Peyer's patch (tissue), 4 donors: ENCODE data around the gene ZNF831. TPM values are rescaled to one million over a fixed set of nuclear protein-coding genes. Genes with fewer than 3 reads are reported as not detected.
A peak's percentile ranks its signal among the peaks of the same experiment; 100 is the strongest.

Source experiments
- DNase-seq, 3 donors: peaks; one replicate each; pipeline ENCODE4 v3.0.0-alpha.2; 2017 to 2019
- H3K27ac ChIP-seq, 4 donors: fragments of 200-600 bp; sonication (generic); one replicate each; pipeline ENCODE4 v1.5.1; 2016 to 2019
- H3K27me3 ChIP-seq, 2 donors: fragments of 200-600 bp; sonication (generic); one replicate each; pipeline ENCODE4 v1.5.1; 2019
- H3K36me3 ChIP-seq, 3 donors: fragments of 200-600 bp; sonication (generic); one replicate each; pipeline ENCODE4 v1.5.1; 2016 to 2019
- H3K4me1 ChIP-seq, 4 donors: fragments of 200-600 bp; sonication (generic); one replicate each; pipeline ENCODE4 v1.5.1; 2016 to 2019
- H3K4me3 ChIP-seq, 4 donors: fragments of 200-600 bp; sonication (generic); 1 replicate in 3 of 4; 2 replicates in 1 of 4; pipeline ENCODE4 v1.5.1; 2016 to 2019; ENCODE audit warnings: mild to moderate bottlenecking in 1 of 4
- H3K9me3 ChIP-seq, 4 donors: fragments of 200-600 bp; sonication (generic); one replicate each; pipeline ENCODE4 v1.5.1; 2016 to 2019; ENCODE audit warnings: mild to moderate bottlenecking in 1 of 4
- CTCF ChIP-seq, 6 experiments: fragments of 450-650 bp in 4 of 6; fragments of 200-600 bp in 2 of 6; sonication (generic) in 1 of 6; IDR thresholded peaks; one replicate each; pipeline ENCODE4 v1.5.1; 2017 to 2019; ENCODE audit warnings: antibody characterized with exemption in 6 of 6, mild to moderate bottlenecking in 3 of 6, moderate library complexity in 1 of 6
- POLR2A ChIP-seq, 2 donors: fragments of 450-650 bp; IDR thresholded peaks; one replicate each; pipeline ENCODE4 v1.5.1; 2017; ENCODE audit warnings: antibody characterized with exemption in 2 of 2, mild to moderate bottlenecking in 2 of 2, moderate library complexity in 2 of 2
- total RNA-seq, 4 donors: library from RNA; depleted of rRNA; stranded (reverse); fragments of >200 nt; gene quantifications; one replicate each; pipeline ENCODE4 v1.1.0, GENCODE V29; 2016

The ZNF831 gene
- total RNA-seq, 4 donors from 2014 or later: 1.7 to 11.6 (median 2.3) TPM

- no peak for DNase-seq
- TF ChIP-seq POLR2A (IDR thresholded peaks at IDR 0.05) (no peak), CTCF (IDR thresholded peaks at IDR 0.05) (no peak)
- H3K4me3 ChIP-seq: no peak overlapping the region
These were observed 28.5 kb upstream of the ZNF831 start for GRCh38 chr20:59135093-59135492.

GRCh38 chr20:59136027-59136426 lies 27.6 kb upstream of the ZNF831 start:
- no peak for DNase-seq
- no peaks in the 10 kb centered on the region for H3K36me3 ChIP-seq
- peaks cover 0 to 12% (median 0%) of the 10 kb centered on the region in 4 donors for H3K4me1 ChIP-seq
- no peak for TF ChIP-seq CTCF (IDR thresholded peaks at IDR 0.05)
- no peak for TF ChIP-seq POLR2A (IDR thresholded peaks at IDR 0.05)
- no peak overlapping the region for H3K27ac ChIP-seq
- H3K4me3 ChIP-seq: no peak overlapping the region
- H3K9me3 ChIP-seq: no peaks in the 10 kb centered on the region
- no peaks in the 10 kb centered on the region for H3K27me3 ChIP-seq

More at GRCh38 chr20:59135093-59135492, 28.5 kb upstream of the ZNF831 start:
- H3K27me3 ChIP-seq: no peaks in the 10 kb centered on the region
- no peak overlapping the region for H3K27ac ChIP-seq
- H3K9me3 ChIP-seq: no peaks in the 10 kb centered on the region
- H3K4me1 ChIP-seq: peaks cover 0 to 12% (median 0%) of the 10 kb centered on the region in 4 donors
- no peaks in the 10 kb centered on the region for H3K36me3 ChIP-seq

- TF ChIP-seq CTCF (IDR thresholded peaks at IDR 0.05) (peak in 1 of 6 experiments; percentile 24), POLR2A (IDR thresholded peaks at IDR 0.05) (no peak)
- Histone ChIP-seq H3K27ac (no peak overlapping the region), H3K27me3 (no peaks in the 10 kb centered on the region), H3K4me3 (no peak overlapping the region), H3K9me3 (no peaks in the 10 kb centered on the region), H3K36me3 (no peaks in the 10 kb centered on the region), H3K4me1 (peaks cover 0 to 12% (median 0%) of the 10 kb centered on the region in 4 donors)
- peak in 2 of 3 donors; percentile 86 to 90 for DNase-seq
These were observed 26.1 kb upstream of the ZNF831 start for GRCh38 chr20:59137532-59137931.

GRCh38 chr20:59138114-59138748 lies 25.4 kb upstream of the ZNF831 start:
- Histone ChIP-seq H3K27me3 (no peaks in the 10 kb centered on the region), H3K36me3 (no peaks in the 10 kb centered on the region), H3K27ac (no peak overlapping the region), H3K4me1 (peaks cover 0 to 12% (median 0%) of the 10 kb centered on the region in 4 donors), H3K4me3 (no peak overlapping the region), H3K9me3 (no peaks in the 10 kb centered on the region)
- no peak for TF ChIP-seq CTCF (IDR thresholded peaks at IDR 0.05)
- TF ChIP-seq POLR2A (IDR thresholded peaks at IDR 0.05): no peak
- peak in 1 of 3 donors; percentile 29 for DNase-seq

- peaks cover 0 to 12% (median 0%) of the 10 kb centered on the region in 4 donors for H3K4me1 ChIP-seq
- no peak overlapping the region for H3K4me3 ChIP-seq
- no peak overlapping the region for H3K27ac ChIP-seq
- H3K9me3 ChIP-seq: no peaks in the 10 kb centered on the region
- H3K36me3 ChIP-seq: no peaks in the 10 kb centered on the region
- TF ChIP-seq POLR2A (IDR thresholded peaks at IDR 0.05) (no peak), CTCF (IDR thresholded peaks at IDR 0.05) (no peak)
- H3K27me3 ChIP-seq: no peaks in the 10 kb centered on the region
- DNase-seq: no peak
These were observed 23.6 kb upstream of the ZNF831 start for GRCh38 chr20:59139998-59140397.
